ENCODE measurements around the gene EXT2.

Gene EXT2

DNA sequence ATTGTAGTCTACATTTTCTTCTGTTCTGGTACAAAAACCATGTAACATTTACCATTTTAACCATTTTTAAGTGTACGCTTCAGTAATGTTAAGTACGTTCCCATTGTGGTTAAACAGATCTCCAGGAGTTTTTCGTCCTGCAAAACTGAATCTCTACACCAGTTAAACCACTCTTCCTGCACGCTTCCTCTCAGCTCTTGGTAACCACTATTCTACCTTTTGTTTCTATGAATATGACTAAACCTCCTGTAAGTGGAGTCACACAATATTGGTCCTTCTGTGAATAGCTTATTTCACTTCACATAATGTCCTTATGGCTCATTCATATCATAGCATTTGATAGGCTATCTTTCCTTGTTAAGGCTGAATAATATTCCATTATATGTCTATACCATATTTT, 7.1 kb upstream of the EXT2 start:
- no peak for DNase-seq

DNA sequence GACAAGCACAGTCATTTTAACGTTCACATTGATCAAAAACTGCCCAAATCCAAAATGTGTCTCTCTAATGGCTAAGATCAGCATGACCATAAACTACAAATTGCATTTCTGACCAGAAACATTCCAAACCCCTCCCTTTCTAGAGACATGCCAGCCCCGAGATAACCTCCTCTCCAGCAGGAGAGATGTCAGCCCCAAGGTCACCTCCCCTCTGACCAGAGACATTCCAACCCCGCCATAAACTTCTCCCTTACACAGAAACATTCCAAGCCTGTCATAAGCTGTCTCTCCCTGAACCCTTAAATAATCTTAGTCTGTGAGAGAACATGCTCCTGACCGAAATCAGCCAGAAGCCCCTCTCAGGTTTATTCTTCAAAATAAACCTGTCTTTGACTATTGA, 6.6 kb upstream of the EXT2 start:
- no peak for DNase-seq

DNA sequence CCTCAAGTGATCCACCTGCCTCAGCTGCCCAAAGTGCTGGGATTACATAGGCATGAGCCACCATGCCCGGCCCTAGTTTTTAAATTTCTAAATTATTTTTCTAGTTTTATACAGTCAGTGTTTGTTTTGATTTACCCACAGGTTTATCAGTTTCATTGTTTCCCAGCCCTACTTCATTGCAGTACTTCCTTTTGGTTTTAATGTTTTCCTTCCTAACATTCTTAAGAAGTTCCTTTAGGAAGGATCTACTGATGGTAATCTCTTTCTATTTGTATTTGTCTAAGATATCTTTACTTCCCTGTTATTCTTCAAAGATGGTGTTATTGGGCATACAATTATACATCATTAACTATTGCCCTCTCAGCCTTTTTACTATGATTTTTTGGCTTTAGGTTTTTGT, 4.9 kb upstream of the EXT2 start:
- DNase-seq, result no peak

DNA sequence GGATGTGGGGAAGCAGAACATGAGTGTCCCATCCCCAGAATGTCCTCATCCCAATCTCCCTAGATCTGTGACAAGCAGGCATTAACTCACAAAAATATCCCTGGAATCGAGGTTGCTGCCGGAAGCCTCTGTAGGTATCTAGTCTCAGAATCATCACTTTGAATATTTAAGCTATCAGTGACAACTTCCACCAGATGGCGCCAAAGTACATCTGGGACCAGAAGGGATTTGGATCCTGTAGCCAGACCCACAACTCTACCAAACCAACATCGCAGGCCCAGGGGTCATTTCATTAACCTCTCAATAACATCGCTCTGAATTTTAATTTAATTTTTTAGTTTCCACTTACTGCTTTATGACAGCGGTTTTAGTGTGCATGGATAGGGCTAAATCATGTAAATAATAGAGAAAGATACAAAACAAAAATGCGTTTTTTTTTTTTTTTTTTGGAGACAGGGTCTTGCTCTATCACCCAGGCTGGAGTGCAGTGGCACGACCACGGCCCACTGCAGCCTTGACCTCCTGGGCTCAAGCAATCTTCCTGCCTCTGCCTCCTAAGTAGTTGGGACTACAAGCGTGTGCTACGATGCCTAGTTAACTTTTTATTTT, 1.1 kb upstream of the EXT2 start:
- DNase-seq, result peak; percentile 38

DNA sequence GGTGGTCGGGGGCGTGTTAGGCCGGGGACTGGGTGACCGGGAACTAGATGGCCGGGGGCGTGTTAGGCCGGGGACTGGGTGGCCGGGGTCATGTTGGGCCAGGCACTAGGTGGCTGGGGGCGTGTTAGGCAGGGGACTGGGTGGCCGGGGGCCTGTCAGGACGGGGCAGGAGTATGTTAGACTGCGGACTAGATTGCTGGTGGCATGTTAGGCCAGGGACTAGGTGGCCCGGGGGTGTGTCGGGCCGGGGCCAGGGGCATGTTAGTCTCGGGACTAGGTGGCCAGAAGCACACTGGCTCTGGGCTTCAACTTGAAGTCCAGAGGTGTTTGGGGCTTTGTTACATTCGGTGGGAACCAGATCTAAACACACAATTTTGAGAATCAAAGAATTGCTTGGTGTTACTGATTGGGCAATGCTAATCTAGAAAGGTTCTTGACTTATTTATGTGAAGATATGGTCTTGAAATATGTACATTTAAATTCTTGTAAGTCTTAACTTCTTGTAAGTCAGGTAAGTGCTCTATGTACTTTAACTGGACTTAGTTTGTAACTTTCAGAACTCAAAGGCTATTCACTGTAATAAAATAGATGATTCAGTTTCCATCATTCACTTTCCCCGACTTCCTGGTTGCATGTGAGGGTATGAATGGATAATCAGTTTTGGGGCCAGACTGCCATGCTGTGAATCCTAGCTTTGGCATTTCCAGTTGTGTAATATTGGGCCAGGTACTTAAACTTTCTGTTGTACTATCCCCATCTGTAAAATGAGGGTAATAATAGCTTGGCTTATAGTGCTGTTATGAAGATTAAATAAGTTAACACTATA, 1.1 kb downstream of the EXT2 start:
- DNase-seq, result no peak

DNA sequence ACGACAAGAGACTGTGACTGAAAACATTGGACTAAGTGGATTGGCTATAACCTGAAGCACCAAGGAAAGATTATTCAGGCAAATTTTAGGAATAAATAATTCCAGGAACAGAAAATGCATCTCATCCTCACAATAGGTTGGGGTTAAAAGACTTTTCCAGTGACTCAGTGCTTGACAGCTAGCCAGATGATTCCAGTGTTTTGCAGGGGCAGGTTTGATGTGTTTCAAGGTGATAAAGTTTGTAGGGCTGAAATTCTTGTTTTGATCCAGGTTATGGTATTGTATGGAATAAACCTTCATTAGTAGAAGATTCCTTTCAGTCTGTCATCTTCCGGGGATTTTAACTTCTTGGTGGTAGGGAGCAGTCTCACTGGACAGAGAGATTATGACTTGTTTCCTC, 2.3 kb downstream of the EXT2 start:
- no peak for DNase-seq

DNA sequence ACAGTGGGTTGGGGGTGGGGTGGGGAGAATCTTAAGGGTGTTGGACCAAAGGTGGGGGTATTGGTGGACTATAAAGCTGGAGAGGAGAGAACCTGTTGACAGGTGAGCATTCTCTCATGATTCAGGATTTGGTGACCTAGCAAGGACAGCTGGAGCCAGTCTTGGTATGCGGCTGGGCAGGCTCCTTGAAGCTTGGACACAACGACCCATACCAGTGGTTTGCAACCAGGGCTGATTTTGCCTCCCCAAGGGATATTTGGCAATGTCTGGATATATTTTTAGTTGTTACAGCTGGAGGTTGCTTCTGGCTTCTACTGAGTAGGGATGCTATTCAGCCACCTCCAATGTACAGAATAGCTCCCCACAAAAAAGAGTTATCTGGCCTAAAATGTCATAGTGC, 5.6 kb downstream of the EXT2 start:
- DNase-seq, result no peak

DNA sequence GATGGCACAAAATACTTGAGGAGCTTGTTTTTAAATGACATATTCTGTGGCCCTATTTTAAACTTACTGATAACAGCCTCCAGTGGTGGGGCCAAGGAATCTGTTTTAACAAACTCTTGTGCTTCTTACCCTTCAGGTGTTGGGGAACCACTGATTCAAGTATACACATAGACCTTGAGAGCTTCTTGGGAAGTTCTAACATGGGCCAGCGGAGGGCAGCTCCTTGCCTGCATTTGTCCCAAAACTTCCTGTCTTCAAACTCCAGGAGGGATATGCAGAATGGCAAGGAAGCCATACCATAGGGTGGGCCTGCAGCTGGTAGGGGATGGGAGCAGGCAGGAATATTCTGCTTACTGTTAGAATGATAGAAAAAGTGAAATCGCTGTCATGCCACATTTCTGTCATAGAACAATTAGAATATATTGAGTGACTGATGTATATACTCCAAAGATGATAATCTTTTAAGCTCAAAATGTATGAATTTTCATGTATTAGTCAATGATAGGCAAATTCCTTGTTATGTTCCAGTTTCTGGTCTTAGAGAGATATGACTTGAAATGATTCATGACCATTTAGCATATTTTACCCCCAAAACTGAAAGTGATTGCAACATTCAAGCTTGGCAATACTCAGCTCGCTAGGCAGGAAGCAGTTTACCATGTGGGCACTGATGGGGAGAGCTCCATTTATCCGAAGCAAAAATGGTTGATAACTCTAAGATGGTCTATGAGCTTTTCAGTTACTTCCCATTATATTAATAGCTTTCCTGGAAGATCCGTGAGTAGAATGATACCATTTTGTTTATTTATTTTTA, 9.2 kb downstream of the EXT2 start:
- no peak for DNase-seq

DNA sequence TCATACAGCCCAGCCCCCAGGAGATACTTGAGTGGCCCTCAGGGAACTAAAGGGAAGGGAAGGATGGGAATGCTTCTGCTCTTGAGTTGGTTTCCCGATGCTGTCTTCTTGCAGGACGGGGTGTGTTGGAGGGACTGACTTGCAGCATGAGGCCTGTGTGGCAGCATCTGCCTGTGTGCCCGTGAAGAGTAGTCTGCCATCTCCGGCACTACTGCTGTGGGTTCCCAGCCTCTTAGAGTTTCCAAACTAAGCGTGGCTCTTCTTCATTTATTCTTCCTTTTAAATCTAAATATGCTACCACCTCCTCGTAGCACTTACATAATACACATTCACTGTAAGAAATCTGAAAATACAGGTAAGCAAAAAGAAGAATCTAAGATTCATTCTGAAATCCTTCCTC, 12.8 kb downstream of the EXT2 start:
- DNase-seq, result no peak

DNA sequence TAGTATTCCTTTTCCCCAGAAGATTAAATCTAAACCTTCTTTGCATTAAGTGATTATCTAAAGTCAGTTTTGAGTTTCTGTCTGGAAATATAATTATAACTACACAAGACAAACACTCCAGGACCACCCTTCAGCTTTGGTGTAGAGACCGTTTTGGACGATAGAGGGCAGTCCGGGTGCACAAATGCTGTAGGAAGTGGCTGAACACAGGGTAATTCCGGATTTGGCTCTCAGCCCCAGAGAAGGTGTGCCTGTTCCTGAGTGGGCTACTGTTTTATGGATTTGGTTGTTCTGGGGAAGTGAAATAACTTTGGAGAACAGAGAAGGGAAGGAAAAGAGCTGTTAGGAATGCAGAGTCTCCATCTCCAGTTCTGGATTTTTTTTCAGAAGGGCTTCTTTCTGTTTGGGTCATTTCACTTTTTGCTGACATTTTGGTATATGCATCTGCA, 14.8 kb downstream of the EXT2 start:
- no peak for DNase-seq

DNA sequence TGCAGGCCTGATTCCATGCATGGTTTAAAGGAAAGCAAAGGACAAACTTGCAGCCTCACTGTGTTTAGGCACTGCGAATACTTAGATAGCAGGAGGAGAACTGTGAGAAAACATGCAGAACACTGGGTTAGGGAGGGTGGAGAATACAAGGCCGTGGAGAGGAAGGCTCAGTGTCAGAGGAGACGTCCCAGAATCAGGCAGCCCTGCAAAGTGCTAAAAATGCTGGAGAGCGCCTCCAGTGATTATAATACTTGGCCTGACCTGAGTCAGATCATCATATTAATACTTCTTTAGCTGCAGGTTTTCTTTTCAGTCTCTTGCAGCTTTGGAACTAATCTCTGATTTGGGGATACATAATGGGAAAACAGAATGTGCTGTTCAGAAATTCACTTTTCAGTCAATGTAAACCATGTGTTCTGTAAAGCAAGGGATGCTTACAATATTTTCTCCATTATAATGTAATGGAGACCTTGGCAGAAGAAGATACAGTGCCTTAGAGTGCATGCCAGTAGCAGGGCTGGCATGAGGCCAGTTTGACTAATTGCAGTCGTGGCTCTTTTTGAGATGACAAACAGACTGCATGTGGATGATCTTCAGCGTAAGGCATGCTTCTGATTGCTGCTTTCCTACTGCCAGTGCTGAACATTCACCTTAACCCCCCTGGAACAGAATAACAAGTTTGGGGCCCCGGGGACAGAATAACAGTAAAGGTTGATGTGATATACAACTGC, 16.8 kb downstream of the EXT2 start:
- no peak for DNase-seq

DNA sequence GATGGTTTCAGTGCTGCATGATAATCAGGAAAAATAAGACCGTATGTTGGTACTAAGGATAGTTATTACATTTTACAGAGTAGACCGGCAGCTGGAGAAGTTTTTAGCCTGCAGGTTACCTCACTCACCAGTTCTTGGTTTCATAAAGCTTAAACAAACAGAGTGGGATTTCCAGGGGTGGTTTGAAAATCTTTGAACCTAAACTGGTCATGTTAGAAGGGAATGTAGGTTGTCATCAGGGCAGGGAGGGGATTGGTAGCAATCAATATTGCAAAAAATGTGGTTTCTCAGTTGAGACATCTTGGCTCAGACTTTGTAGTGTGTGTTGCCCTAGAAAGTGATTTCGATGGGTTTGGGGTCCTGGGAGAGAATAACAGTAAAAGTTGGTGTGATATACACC, 17.5 kb downstream of the EXT2 start:
- DNase-seq, result no peak

DNA sequence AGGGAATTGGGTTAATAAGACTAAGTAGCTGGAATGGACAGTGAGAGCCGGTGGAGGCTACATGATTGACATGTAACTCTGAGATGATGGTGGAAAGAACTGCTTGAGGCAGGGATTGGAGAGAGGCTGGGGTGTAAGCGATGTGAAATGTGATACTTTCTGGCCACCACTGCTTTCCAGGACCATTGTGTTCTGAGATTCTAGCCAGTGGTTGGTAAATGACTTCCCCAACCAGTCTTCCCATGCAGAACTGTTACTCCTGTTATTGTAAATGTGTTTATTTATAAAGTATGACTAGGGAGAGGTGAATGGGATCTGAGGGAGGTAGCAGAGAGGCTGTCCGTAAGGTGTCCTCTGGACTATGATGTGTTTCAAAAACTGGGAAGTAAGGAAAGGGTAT, 18.1 kb downstream of the EXT2 start:
- no peak for DNase-seq

DNA sequence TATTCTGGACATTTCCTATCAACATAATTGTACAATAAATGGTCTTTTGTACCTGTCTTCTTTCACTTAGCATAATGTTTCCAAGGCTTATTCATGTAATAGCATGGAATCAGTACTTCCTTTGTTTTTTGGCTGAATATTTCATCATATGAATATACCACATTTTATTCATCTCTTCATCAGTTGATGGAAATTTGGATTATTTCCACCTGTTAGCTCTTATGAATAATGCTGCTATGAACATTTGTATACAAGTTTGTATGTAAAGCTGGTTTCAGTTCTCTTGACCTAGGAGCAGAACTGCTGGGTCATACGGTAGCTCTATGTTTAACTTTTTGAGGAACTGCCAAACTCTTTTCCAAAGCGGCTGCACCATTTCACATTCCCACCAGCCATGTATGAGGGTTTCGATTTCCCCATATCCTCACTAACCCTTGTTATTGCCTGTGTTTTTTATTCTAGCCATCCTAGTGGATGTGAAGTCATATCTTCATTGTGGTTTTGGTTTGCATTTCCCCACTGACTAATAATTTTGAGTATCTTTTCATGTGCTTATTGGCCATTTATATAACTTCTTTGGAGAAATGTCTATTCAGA, 20.9 kb downstream of the EXT2 start:
- no peak for DNase-seq

DNA sequence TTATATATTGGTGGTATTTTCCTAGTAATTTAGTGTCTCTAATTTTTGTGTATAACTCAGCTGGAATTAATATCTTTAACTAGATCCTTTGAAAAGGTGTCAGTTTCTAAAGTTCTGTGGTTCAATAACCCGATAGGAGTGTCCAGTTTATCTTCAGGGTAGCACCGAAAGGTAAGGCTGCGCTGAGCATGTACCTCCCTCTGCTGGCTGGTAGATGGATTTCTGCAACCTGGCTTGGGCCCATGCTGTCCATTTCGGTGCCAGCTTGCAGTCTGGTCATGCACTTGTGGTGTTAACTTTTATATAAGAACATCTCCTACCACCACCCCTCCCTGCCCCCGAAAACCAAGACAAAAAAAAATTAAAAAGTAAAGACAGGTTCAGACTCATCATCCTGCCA, 24.7 kb downstream of the EXT2 start:
- DNase-seq, result no peak

DNA sequence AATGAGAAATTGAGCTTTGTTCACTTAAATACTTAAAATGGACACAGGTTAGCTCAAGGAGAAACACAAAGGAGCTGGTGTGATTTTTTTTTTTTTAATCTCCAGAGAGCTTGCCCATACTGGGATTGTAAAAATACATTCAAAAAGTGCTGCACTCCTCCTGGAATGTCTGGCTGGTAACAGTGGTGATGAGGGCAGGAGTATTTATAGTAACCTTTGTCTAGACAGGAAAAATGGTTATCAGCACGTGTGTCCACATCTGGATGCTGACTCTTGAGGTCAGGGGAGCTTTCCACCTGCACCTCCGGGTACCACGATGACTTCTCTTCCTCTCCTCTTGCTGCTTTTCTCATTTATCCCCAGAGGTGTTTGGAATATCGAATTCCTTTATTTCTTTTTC, 30.1 kb downstream of the EXT2 start:
- no peak for DNase-seq

DNA sequence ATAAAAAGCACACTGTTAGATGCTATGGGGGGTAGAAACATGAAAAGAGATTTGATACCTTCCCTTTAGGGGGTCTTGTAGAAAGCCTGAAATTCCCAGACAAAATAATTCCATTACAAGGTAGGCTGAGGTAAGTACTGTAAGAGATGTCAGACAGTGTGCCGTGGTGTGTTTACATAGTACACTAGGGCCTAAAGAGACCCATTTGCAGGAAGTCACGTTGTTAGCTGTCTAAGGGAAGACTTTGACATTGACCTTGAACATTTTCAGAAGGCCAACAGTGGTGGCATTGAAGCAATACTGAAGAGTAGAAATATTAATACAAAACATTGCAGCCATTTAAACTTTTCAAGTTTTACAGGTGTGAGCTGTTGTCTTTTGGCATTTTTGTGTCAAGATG, 30.8 kb downstream of the EXT2 start:
- DNase-seq, result no peak

DNA sequence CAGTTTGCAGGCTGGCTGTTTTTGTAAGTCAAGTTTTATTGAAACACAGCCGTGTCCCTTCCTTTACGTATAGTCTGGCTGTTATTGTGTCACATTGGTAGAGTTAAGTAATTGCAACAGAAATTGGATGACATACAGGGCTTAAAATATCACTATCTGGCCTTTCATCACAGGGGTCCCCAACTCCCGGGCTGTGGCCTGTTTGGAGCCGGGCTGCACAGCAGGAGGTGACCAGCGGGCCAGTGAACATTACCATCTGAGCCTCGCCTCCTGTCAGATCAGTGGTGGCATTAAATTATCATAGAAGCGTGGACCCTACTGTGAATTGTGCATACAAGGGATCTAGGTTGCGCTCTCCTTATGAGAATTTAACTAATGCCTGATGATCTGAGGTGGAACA, 31.7 kb downstream of the EXT2 start:
- DNase-seq, result no peak

DNA sequence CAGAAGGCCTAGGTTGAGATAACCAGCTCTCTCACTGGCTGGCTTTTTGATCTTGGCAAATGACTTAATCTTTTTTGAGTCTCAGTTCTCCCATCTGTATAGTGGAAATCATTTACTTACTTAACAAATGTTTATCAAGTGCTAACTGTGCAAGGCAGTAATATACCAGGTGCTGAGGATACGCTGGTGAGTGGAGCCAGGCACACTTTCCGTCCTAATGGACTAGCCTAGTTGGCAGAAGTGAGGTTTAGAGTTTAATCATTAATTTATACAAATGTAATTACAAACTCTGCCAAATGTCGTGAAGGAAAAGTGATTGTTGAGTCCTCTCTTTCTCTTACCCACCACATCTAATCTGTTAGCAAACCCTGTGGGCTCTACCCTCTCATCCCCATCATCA, 33.3 kb downstream of the EXT2 start:
- DNase-seq, result no peak

DNA sequence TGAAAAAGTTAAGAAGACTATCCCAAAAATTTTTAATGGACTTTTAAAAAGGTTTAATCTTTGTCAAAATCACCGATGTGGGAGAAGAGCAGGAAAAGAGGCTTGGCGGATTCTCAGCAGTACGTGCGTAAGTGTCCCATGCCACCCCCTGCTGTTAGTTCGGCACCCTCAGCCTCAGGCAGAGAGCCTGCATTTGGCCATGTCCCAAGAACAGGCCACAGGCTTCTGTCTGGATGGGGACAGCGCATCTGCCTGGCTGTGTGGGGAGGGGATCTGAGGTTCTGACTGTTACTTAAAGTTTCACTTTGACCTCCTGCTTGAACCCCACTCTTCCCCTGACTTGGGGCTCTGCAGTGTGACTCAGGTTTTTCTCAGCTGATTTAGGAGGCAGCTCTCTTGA, 35.3 kb downstream of the EXT2 start:
- no peak for DNase-seq

DNA sequence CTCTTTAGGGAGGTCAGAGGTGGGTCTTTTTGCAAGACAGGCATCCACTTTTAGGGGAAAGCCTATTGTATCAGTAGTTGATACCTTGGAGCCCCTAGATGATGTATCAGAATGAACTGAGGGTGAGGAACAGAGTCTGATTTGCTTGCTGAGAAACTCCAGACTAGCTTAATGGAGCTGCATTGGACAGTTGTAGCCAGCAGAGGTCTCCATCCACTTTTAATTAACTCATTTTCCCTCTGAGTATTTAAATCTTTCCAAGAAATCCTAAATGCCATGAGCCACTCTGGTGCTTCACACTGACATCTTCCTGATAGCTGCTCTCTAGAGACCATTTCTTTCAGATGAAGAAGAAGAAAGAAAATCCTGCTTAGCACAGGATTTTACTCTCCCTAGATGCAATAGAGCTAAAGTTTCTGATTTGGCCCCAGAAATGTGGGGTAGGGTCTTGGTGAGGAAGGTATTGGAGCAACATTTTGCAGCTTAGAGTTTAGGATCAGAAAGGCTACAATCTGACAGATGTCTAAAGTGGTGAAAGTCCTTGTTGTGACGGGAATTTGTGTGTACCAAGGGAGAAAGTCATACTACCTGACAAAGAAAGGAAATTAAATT, 38.0 kb downstream of the EXT2 start:
- DNase-seq, result no peak

DNA sequence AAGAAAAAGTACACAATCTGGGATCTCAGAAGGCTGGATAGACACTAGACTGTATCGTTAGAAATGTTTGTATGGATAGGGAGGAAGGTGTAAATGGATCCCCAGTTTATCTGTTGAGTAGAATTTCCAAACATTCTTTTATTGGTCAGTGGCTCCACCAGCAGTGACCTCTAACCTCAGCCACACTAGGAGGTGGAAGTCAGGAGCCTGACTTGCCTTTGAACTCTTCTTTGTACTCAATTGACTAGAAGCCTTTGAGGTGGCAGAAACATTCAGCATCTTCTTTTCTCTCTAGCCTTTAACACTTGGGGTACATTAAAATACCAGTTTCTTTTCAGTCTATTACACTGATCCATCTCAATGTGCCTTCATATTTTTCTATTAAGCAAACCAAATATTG, 39.1 kb downstream of the EXT2 start:
- no peak for DNase-seq
